HG02763 (cell line): Measurements from ENCODE around the gene CEP70.
A peak's percentile ranks its signal among the peaks of the same experiment; 100 is the strongest.
"Not testable (repeated sequence)": the region's sequence is repeated elsewhere in the genome, so short reads cannot be mapped to it uniquely, and the experiment has no call there.

ENCODE experiments used
- ATAC-seq: cut with Tn5 transposase; IDR thresholded peaks from one replicate; pipeline ENCODE4 v1.9.1; 2021; ENCODE audit warnings: mild to moderate bottlenecking, moderate library complexity; ENCODE audit not compliant: unreplicated experiment

The CEP70 gene

DNA sequence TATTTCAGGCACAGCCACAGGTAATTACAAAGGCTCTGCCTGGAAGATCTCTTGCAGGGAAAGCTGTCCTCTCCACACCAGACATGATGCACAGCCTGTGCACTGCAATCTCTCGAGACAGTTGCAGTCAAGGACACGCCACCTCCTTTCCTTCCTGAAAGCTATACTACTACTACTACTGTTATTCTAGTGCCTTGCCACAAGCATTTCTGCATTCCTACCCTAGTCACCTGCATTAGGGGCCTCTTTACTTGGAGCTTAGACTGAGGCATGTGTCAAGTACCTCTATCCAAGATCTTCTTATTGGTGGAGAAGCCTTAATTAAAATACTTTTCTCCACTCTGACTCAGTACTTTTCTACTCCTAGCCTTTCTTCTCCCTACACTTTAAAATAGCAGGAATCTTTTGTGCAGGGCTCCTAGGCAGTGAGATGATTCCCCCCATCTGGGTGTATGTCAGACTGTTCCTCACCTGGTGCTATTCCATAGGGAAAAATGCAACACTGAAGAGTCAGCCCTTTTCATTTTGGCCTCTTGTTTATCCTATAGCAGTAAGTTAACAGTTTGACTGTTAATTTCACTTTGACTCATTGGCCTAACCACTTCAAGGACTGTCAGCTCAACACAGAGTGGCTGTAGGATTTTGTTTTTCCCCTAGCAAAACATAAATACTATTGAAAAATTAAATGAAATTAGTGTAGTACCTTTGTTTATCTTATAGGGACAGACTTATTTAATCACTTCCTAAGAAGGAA lies 80.8 kb downstream of the CEP70 start:
- ATAC-seq: peak; percentile 68

DNA sequence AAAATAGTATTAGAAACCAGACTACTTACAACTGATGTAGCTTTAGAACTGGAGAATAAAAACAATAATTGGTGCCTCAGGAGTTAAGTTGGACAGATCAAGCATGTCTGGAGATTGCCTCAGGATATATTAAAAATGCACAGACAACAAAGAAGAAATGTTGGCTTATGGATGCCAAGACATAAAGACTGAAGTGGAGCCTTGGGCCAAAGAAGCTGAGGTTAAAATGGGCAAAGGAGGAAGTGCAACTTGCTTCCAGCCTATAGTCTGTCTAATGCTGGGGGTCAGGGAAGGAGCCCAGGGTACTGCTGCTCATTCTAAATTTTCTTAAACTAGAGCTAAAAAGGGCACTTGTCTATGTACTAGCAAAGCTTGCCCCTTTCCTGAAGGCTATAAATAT lies 82.1 kb downstream of the CEP70 start:
- no peak for ATAC-seq

DNA sequence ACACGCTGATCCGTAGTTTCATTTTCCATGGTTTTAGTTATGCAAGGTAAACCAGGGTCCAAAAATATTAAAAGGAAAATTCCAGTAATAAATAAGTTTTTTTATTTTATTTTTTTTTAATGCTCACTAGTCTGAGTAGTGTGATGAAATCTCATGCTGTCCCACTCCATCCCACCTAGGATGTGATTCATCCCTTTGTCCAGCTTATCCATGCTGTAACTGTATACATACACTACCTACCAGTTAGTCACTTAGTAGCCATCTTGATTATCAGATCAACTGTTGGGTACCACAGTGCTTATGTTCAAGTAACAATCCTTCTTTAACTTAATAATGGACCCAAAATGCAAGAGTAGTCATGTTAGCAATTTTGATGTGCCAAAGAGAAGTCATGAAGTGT lies 84.5 kb downstream of the CEP70 start:
- ATAC-seq: no peak

DNA sequence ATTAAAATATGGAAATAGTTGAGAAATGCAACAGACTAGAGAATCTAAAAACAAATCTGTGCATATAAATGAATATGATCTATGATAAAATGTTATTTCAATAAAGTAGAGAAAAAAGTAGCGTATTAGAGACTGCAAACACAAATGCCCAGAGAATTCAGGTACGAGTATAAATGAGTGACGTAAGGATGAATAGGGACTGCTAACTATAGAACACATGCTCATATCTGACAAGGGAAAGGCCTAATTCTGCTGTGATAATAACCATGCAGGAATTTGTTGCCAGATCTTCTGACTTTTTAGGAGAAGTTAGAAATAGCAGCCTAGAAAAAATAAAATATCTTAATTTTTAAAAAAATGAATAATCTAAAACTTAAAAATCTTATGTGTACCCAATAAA lies 86.5 kb downstream of the CEP70 start:
- ATAC-seq: no peak

DNA sequence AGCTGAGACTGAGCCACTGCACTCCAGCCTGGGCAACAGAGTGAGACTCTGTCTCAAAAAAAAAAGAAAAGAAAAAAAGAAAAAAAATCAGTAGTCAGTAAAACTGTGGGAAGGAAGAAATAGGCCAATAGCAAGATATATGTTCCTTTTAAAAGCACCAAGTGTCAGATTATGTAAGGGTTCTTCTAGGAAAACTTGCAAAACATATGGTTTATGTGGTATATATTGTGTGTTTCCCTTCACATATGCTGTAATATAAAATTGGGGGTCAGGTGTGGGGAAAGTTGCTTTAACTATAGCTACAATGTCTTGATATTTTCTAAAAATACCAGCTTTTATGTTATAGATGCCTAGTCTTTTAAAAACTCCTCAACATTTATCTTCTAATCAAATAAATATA lies 95.1 kb downstream of the CEP70 start:
- no peak for ATAC-seq

DNA sequence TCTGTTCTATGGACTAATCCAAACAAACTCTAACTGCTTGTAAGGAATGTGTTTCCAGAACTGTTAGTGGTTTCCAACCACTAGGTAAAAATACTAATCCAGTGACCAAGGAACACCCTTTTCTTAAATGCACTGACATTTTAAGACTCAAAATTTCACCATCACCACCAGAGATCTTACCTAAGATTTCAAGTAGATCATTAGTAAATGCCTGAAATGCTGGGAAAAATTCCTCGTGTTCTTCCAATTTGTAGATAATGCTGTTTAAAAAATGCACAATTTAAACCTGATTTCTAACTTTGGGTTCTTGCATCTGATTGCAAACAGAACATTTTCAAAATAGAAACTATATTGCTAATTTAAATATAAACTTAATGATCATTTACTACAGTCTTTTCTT lies 96.2 kb downstream of the CEP70 start:
- ATAC-seq: no peak

DNA sequence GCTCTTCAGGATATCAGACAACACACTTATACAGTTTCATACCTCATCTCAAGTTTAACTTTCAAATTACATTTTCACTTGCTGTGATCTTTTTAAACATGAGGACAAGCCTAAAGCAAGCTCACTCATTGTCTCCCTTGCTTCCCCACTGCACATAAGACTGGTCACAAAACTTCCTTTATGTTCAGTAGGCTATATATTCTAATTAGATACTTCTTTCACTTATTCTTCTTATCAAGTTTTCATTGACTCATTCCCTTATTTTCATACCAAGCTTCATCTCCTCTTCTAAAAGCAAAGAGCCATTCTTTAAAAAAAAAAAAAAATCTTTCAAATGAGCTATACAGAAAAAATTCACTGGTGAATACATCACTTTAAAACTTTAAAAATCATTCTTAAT lies 97.0 kb downstream of the CEP70 start:
- no peak for ATAC-seq

DNA sequence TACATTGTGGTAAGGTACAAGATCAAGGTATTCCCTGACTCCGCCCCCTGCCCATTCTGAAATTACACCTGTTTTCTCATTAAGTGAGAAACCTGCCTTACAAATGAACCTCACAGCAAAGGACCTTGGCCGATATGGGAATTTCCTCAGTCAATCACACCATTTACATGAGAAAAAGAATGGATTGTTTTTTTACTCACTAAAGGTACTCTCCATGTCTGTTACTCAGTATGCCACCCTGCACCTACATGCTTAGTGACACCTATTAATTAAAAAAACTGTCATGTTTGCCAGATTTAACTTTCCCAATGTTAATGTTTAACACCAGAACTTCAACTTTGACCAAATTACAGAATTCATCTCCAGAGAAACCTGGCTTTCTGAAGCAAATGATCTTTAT lies 97.6 kb downstream of the CEP70 start:
- no peak for ATAC-seq

DNA sequence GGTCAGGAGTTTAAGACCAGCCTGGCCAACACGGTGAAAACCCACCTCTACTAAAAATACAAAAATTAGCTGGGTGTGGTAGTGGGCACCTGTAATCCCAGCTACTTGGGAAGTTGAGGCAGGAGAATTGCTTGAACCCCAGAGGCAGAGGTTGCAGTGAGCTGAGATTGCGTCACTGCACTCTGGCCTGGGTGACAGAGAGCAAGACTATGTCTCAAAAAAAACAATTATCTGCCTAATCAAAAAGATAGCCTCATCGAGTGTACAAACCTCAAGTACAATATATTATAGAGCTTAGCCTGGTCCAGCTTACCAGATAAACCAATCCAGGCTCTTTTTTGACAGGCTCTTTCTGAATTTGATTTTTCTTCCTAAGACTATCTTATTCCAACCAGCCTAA lies 98.4 kb downstream of the CEP70 start:
- not testable (repeated sequence) for ATAC-seq

DNA sequence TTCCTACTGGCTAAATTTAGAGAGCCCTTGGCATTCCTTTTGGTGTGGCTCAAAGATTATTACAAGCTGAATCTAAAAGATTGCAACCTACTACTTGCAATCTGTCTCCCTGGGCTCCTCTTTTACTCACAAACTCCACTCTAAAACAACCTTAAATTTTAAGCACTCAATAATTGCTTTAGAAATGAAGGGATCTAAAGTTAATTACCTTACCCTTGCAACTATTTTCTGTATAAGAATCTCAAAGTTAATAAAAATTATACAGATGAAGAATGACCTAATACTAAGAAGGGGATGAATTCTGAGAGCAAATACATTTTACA lies 99.5 kb downstream of the CEP70 start:
- ATAC-seq: no peak

DNA sequence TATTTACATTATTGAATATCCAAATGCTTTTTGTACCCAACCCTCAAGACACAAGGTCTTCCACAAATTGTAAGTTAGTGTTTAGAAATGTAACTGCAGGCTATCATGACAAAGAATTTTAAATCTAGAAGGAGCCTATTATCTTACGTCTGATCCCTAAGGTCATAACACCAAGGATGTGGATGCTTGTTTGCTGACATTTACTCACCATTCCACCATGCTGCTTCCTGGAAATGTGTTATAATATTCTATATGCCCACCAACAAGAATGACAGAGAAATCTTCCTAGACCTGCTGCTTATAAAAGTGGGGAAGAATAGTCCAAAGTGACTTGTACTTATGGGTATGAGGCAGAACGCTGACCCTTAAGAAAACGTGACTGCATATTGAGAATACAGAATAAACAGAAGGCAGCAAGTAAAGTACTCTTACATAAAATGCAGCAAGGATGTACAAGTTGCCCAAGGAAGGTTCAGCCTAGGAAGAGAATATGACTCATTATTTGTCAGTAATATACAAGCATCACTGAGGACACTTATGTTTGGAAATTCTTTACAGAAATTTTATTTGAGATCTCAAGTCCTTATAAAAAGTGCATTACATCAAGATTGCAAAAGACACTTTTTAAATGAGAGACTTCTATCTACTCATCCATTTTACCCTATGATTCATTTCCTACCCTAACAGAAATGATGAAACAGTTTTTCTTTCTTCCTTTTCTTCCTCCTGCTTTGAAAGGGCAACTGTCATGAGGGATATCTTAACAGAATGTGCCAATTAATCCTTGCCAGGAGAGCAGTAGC lies 100.1 kb downstream of the CEP70 start:
- no peak for ATAC-seq

DNA sequence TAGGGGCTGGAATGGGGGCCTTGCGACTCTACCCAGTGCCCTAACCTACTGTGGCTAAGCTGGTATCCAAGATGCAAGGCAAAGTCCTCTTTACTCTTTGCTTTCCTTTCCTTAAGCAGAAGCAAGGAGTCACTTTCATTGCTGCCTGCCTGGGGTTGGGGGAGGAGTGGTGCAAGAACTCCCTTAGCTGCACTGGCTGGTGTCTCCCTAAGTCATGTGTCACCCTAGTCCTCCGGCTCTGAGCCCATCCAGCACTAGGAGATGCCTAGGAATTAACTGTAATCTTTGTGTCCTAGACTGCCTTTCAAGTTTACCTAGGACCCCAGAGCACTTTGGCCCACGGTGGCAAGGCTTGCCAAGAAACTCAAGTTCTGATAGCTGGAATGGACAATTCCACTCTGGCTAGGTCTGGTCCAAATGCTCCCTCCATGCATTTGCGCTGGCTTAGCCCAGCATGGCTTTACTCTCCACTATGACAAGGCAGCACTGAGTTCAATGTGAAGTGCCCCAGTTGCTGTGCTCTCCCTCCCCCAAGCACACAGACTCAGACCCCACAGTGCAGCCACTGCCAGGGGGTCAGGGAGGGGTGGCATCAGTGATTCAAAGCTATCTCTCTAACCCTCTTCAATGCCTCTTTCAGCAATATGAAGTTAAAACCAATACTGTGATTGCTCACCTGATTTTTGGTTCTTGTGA lies 100.9 kb downstream of the CEP70 start:
- no peak for ATAC-seq

DNA sequence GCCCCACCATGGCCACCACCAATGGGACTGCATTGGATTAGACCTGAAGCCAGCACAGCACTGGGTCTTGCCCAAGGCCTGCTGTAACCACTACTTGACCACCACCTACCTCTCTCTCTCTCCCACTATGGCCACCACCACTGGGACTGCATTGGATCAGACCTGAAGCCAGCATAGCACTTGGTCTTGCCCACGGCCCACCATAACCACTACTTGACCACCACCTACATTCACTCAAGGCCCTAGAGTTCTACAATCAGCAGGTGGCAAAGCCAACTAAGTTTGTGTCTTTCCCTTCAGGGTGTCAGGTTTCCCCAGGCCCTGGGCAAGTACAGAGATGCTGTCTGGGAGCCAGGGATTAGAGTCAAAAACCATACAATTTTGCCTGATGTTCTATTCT lies 102.1 kb downstream of the CEP70 start:
- ATAC-seq: no peak

DNA sequence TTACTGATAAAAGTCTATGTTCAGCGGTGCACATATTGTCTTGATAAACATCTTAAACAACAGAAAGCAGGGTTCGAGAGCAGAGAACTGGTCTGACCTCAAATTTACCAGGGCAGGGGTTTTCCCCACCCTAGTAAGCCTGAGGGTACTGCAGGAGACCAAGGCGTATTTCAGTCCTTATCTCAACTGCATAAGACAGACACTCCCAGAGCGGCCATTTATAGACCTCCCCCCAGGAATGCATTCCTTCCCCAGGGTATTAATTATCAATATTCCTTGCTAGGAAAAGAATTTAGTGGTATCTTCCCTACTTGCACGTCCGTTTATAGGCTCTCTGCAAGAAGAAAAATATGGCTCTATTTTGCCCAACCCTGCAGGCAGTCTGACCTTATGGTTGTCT lies 107.5 kb downstream of the CEP70 start:
- ATAC-seq: not testable (repeated sequence)

DNA sequence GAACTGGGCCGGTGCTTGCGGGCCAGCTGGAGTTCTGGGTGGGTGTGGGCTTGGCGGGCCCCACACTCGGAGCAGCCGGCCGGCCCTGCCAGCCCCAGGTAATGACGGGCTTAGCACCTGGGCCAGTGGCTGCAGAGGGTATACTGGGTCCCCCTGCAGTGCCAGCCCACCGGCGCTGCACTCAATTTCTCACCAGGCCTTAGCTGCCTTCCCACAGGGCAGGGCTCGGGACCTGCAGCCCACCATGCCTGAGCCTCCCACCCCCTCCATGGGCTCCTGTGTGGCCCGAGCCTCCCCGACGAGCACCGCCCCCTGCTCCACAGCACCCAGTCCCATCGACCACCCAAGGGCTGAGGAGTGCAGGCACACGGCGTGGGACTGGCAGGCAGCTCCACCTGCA lies 109.4 kb downstream of the CEP70 start:
- not testable (repeated sequence) for ATAC-seq

DNA sequence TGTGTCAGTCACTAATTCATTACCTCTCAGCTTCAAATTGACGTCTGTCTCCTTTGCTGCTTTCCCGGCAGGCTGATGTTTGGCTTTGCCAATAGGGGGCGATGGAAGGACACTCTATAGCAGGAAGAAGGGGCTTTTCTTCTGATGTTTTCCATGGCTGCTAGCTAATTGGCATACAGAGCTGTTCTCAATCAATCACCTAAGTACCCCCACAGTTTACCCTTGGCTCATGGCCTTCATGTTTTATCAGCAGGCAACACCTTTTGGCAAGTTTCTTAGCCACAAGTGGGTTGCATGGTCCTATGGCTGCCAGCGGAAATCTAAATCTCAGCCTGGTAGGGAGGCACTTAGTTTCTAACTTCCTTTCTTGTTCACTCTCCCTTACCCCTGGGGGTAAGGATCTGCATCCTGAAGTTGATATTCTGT lies 114.6 kb downstream of the CEP70 start:
- no peak for ATAC-seq

DNA sequence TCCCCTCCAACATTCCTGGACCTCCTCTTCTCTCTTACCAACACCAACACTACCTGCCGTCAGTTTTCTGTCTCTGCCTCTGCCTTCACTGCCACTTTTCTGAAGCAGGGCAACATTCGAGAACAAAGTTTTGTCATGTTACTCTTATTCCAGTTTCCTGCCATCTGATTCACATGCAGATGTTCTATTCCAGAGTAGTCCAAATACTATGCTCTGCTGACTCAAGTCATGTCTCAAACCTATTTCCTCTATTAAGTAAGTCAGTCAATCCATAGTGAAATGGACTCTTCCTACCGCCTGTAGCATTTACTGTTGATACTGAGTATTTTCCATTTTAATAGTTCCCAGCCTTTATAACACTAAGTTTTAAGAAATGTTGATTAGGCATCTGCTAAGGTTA lies 116.3 kb downstream of the CEP70 start:
- no peak for ATAC-seq

DNA sequence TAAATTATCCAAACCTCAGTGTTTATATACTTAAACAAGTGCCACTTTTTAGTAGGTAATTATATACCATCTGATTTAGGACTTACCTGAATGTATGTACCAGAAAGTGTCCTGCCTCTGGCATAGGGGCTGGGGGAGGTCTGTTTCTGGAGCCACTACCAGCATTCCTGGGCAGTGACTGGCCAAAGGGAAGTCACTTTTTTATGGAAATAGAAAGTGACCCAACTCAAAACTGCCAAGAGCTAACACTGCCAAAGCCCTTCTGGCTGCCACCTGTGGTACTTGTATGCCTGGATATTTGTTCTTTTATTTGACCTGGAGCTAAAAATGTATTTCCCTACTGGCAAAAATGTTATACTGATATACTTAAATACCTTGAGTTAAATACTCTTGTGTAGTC lies 116.9 kb downstream of the CEP70 start:
- ATAC-seq: no peak

DNA sequence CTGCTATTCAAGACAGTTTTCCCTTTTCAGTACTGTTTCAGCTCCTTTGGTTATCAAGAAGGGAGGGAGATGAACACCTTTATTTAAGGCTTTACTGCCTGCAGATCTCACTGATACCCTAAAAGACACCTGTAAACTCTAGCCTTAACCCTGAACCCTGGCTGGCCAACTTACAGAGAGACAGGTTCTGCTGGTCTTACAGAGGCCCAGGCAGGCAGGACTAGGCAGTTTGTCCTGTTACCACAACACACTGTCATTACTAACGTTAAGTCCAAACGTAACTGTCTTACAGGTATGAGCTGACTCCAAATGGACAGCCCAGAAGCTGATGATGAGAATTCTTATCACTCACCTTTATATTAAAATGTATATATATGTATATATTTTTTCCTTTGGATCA lies 117.5 kb downstream of the CEP70 start:
- no peak for ATAC-seq

DNA sequence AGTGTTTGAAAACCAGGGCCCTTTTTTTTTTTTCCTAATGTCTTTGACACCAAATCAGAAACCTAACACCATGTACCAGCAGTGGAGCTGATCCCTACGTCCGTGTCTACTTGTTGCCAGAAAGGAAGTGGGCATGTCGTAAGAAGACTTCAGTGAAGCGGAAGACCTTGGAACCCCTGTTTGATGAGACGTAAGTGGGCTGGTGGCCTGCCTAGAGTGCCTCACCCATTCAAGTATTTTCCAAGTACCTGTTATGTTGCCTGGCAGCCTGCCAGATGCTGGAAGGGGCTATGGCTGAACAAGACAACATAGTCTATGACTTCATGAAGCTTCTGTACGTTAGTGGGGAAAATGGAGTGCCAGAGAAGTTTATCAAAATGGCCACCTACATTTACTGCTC lies 119.9 kb downstream of the CEP70 start:
- ATAC-seq: no peak

DNA sequence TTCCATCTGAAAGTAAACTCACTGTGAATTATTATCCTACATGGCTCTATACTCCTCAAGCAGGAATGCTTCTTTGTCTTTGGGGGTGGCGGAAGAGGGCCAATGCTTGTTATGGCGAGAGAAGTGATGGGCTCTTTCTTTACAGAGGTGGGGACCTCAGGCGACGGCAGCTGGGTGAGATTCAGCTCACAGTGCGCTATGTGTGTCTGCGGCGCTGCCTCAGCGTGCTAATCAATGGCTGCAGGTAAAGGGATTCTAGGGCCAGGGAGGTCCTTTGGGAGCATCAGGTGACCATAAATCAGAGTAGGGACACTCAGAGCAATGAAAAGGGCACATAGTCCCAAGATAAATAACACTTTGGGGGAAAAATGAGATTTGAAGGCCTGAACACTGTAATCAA lies 120.7 kb downstream of the CEP70 start:
- ATAC-seq: no peak
